Gastrocnemius medialis (tissue), 4 donors: Measurements from ENCODE around the gene ANO10. TPM values are rescaled to one million over a fixed set of nuclear protein-coding genes. Genes with fewer than 3 reads are reported as not detected.

Source experiments
- ATAC-seq, 2 donors: fragments of 150-250 bp; one replicate each; pipeline ENCODE4 v1.9.1; 2016
- DNase-seq, 2 donors: peaks; one replicate each; pipeline ENCODE4 v3.0.0-alpha.2; 2019
- H3K27ac ChIP-seq, 4 donors: fragments of 200-600 bp; sonication (generic); 1 replicate in 1 of 4; 2 replicates in 3 of 4; pipeline ENCODE4 v1.5.1; 2016 to 2018; ENCODE audit warnings: mild to moderate bottlenecking in 2 of 4, moderate library complexity in 1 of 4
- H3K27me3 ChIP-seq, 3 donors: fragments of 200-600 bp; sonication (generic) in 2 of 3; 1 replicate in 1 of 3; 2 replicates in 2 of 3; pipeline versions ENCODE4 v1.5.1 to v1.6.0; 2016 to 2019; ENCODE audit warnings: mild to moderate bottlenecking in 1 of 3, moderate library complexity in 1 of 3
- H3K36me3 ChIP-seq, 2 donors: fragments of 200-600 bp; sonication (generic) in 1 of 2; one replicate each; pipeline ENCODE4 v1.5.1; 2017 to 2018
- H3K4me1 ChIP-seq, 2 donors: fragments of 200-600 bp; sonication (generic) in 1 of 2; one replicate each; pipeline ENCODE4 v1.5.1; 2016 to 2017; ENCODE audit warnings: mild to moderate bottlenecking in 2 of 2
- H3K4me3 ChIP-seq, 4 donors: fragments of 200-600 bp; sonication (generic) in 3 of 4; 1 replicate in 1 of 4; 2 replicates in 3 of 4; pipeline ENCODE4 v1.5.1; 2016 to 2019; ENCODE audit warnings: mild to moderate bottlenecking in 2 of 4
- H3K9me3 ChIP-seq, 3 donors: fragments of 200-600 bp; sonication (generic) in 2 of 3; 1 replicate in 1 of 3; 2 replicates in 2 of 3; pipeline ENCODE4 v1.5.1; 2016 to 2019
- CTCF ChIP-seq, 5 experiments: fragments of 450-650 bp in 3 of 5; fragments of 200-600 bp in 2 of 5; sonication (generic) in 2 of 5; IDR thresholded peaks in 4 of 5; conservative IDR thresholded peaks in 1 of 5; 1 replicate in 4 of 5; 2 replicates in 1 of 5; pipeline ENCODE4 v1.5.1; 2016 to 2019; ENCODE audit warnings: antibody characterized with exemption in 5 of 5, mild to moderate bottlenecking in 3 of 5, moderate library complexity in 3 of 5
- POLR2A ChIP-seq, 2 donors: fragments of 450-650 bp; IDR thresholded peaks; one replicate each; pipeline ENCODE4 v1.6.1; 2017; ENCODE audit warnings: antibody characterized with exemption in 2 of 2, mild to moderate bottlenecking in 2 of 2, moderate library complexity in 2 of 2
- in situ Hi-C, 4 donors: fragments of 200-750 bp; cut with MboI; loops; one replicate each; pipeline versions ENCODE4 v1.15.0 to v1.8.0; 2017; ENCODE audit warnings: low sequenced_read_pairs in 4 of 4
- intact Hi-C: fragments of 100-400 bp; cut with DNase I; formaldehyde crosslinking; loops from one replicate; pipeline ENCODE4 v1.15.1; 2023; ENCODE audit warnings: low total_unique reads
- total RNA-seq, 4 donors: library from RNA; depleted of rRNA; stranded (reverse); fragments of >200 nt; gene quantifications; one replicate each; pipeline versions ENCODE4 v1.1.0 to v1.2.3, GENCODE V29; 2016

The ANO10 gene
- total RNA-seq, 4 donors from 2014 or later: 6.9 to 8.1 (median 7.8) TPM

- TF ChIP-seq POLR2A (IDR thresholded peaks at IDR 0.05) (no peak), CTCF (IDR thresholded peaks at IDR 0.05 in 4 of 5, conservative IDR thresholded peaks at IDR 0.05 in 1 of 5) (no peak)
- Histone ChIP-seq H3K4me1 (peaks cover 0 to 4% of the 10 kb centered on the region in 2 donors), H3K36me3 (peaks cover 4 to 76% of the 10 kb centered on the region in 2 donors), H3K27me3 (no peaks in the 10 kb centered on the region), H3K9me3 (no peaks in the 10 kb centered on the region), H3K27ac (no peak overlapping the region), H3K4me3 (no peak overlapping the region)
- no peak for DNase-seq
- ATAC-seq: no peak
- intact Hi-C loops (no loop called here), in situ Hi-C loops (no loop called here)
Observed at GRCh38 chr3:43347774-43348173, 274.0 kb downstream of the ANO10 start.

- TF ChIP-seq CTCF (IDR thresholded peaks at IDR 0.05 in 4 of 5, conservative IDR thresholded peaks at IDR 0.05 in 1 of 5) (no peak), POLR2A (IDR thresholded peaks at IDR 0.05) (no peak)
- no peaks in the 10 kb centered on the region for H3K9me3 ChIP-seq
- intact Hi-C loops: no loop called here
- DNase-seq: no peak
- in situ Hi-C loops: no loop called here
- peaks cover 0 to 4% of the 10 kb centered on the region in 2 donors for H3K4me1 ChIP-seq
- no peaks in the 10 kb centered on the region for H3K27me3 ChIP-seq
- H3K36me3 ChIP-seq: peaks cover 4 to 82% of the 10 kb centered on the region in 2 donors
- H3K27ac ChIP-seq: no peak overlapping the region
- ATAC-seq: no peak
- H3K4me3 ChIP-seq: no peak overlapping the region
Observed at GRCh38 chr3:43346978-43347749, 274.6 kb downstream of the ANO10 start.

GRCh38 chr3:43345877-43346276 is 275.9 kb downstream of the ANO10 start:
- TF ChIP-seq POLR2A (IDR thresholded peaks at IDR 0.05) (no peak), CTCF (IDR thresholded peaks at IDR 0.05 in 4 of 5, conservative IDR thresholded peaks at IDR 0.05 in 1 of 5) (no peak)
- intact Hi-C loops: no loop called here
- no peak for DNase-seq
- in situ Hi-C loops: no loop called here
- no peak for ATAC-seq
- Histone ChIP-seq H3K9me3 (no peaks in the 10 kb centered on the region), H3K4me3 (no peak overlapping the region), H3K27me3 (no peaks in the 10 kb centered on the region), H3K27ac (peak overlapping the region in 1 of 4 donors; percentile 29), H3K4me1 (peaks cover 0 to 4% of the 10 kb centered on the region in 2 donors), H3K36me3 (peaks cover 4 to 88% of the 10 kb centered on the region in 2 donors)

- in situ Hi-C loops: no loop called here
- DNase-seq: no peak
- Histone ChIP-seq H3K27me3 (no peaks in the 10 kb centered on the region), H3K4me1 (peaks cover 0 to 4% of the 10 kb centered on the region in 2 donors), H3K36me3 (peaks cover 4 to 90% of the 10 kb centered on the region in 2 donors), H3K9me3 (no peaks in the 10 kb centered on the region), H3K27ac (peak overlapping the region in 3 of 4 donors; percentile 1 to 29 (median 4)), H3K4me3 (no peak overlapping the region)
- no peak for TF ChIP-seq POLR2A (IDR thresholded peaks at IDR 0.05)
- no peak for TF ChIP-seq CTCF (IDR thresholded peaks at IDR 0.05 in 4 of 5, conservative IDR thresholded peaks at IDR 0.05 in 1 of 5)
- ATAC-seq: no peak
- intact Hi-C loops: no loop called here
Observed at GRCh38 chr3:43345246-43345645, 276.6 kb downstream of the ANO10 start.
